Endothelial cell of umbilical vein (primary cell): Measurements from ENCODE around the gene ARNT2. TPM values are rescaled to one million over a fixed set of nuclear protein-coding genes. Genes with fewer than 3 reads are reported as not detected.

ENCODE experiments used
- BruUV-seq: library from RNA; stranded (reverse); fragments of 400-500 nt; replicated peaks from 2 replicates; lab custom pipeline; 2021; lab: Mats Ljungman, UMichigan
- CTCF ChIA-PET: fragments of 300-600, 350-600 bp; sonication (Branson Sonifier 250); formaldehyde crosslinking; loops from one replicate; lab custom pipeline; 2021; ENCODE audit warnings: antibody characterized with exemption, inconsistent platforms; lab: Charles Lee
- POLR2A ChIA-PET: fragments of 300-600, 350-600 bp; sonication (Branson Sonifier 250); formaldehyde crosslinking; loops from one replicate; lab custom pipeline; 2021; ENCODE audit warnings: antibody characterized with exemption, inconsistent platforms; lab: Charles Lee
- DNase-seq: peaks from one replicate; pipeline ENCODE4 v3.0.0-alpha.2; 2011; ENCODE audit warnings: low read depth, low spot score
- FAIRE-seq: peaks from 2 replicates; lab custom pipeline; 2011; peaks lifted over from hg19 to GRCh38; lab: Jason Lieb, UNC
- H2AFZ ChIP-seq: 2 replicates; pipeline ENCODE4 v1.6.0; 2012; ENCODE audit warnings: low read depth, low read length, control low read depth, inconsistent platforms
- H3K27ac ChIP-seq: 2 replicates; pipeline ENCODE4 v1.5.1; 2011; ENCODE audit warnings: low read depth, mild to moderate bottlenecking, control low read depth, low read length, moderate library complexity; ENCODE audit not compliant: insufficient read depth
- H3K27me3 ChIP-seq, 2 experiments: 2 replicates each; pipeline versions ENCODE4 v1.6.0 to v1.6.1; 2011; ENCODE audit warnings: low read length in 2 of 2, mixed read lengths in 1 of 2; ENCODE audit not compliant: control insufficient read depth in 2 of 2, insufficient read depth in 2 of 2
- H3K36me3 ChIP-seq, 2 experiments: 2 replicates in 1 of 2; 3 replicates in 1 of 2; pipeline ENCODE4 v1.5.1; 2011; ENCODE audit warnings: low read length in 2 of 2, mild to moderate bottlenecking in 1 of 2, moderate library complexity in 1 of 2; ENCODE audit not compliant: control insufficient read depth in 2 of 2, insufficient read depth in 2 of 2; ENCODE audit errors: extremely low read depth in 1 of 2
- H3K4me1 ChIP-seq: 3 replicates; pipeline ENCODE4 v1.5.1; 2011; ENCODE audit warnings: mild to moderate bottlenecking, low read length; ENCODE audit not compliant: control insufficient read depth, insufficient read depth; ENCODE audit errors: extremely low read depth
- H3K4me2 ChIP-seq: 2 replicates; pipeline ENCODE4 v1.6.1; 2011; ENCODE audit warnings: low read length, control low read depth, mixed read lengths; ENCODE audit not compliant: insufficient read depth
- H3K4me3 ChIP-seq, 3 experiments: fragments of 200-600 bp in 1 of 3; sonication (generic), shearing (Covaris generic) in 1 of 3; replicated peaks in 1 of 3; 2 replicates each; pipeline ENCODE4 v1.5.1; 2011 to 2016; ENCODE audit warnings: control low read depth in 3 of 3, low read length in 3 of 3, mild to moderate bottlenecking in 2 of 3, inconsistent platforms in 1 of 3, low read depth in 1 of 3, moderate library complexity in 1 of 3; ENCODE audit not compliant: insufficient read depth in 1 of 3
- H3K79me2 ChIP-seq: 2 replicates; pipeline ENCODE4 v1.6.0; 2012; ENCODE audit warnings: low read length, inconsistent platforms; ENCODE audit not compliant: control insufficient read depth, insufficient read depth
- H3K9ac ChIP-seq: replicated peaks from 2 replicates; pipeline ENCODE3; 2011; ENCODE audit warnings: low read length, control low read depth; ENCODE audit not compliant: insufficient read depth; ENCODE audit errors: extremely low read depth
- H3K9me1 ChIP-seq: replicated peaks from 3 replicates; pipeline ENCODE4 v1.6.0; 2011; ENCODE audit warnings: mild to moderate bottlenecking, low read length; ENCODE audit not compliant: control insufficient read depth, insufficient read depth; ENCODE audit errors: extremely low read depth
- H3K9me3 ChIP-seq: replicated peaks from 2 replicates; pipeline ENCODE4 v1.5.1; 2012; ENCODE audit warnings: low read length, inconsistent platforms; ENCODE audit not compliant: control insufficient read depth, insufficient read depth
- H4K20me1 ChIP-seq: replicated peaks from 2 replicates; pipeline ENCODE3; 2011; ENCODE audit warnings: mild to moderate bottlenecking, low read length; ENCODE audit not compliant: control insufficient read depth, insufficient read depth; ENCODE audit errors: extremely low read depth
- CTCF ChIP-seq, 2 donors: IDR thresholded peaks; 1 replicate in 1 of 2; 2 replicates in 1 of 2; pipeline ENCODE4 v1.5.1; 2011; ENCODE audit warnings: low read length in 2 of 2, mild to moderate bottlenecking in 2 of 2, moderate library complexity in 2 of 2, control low read depth in 1 of 2, inconsistent platforms in 1 of 2, low read depth in 1 of 2; ENCODE audit not compliant: insufficient read depth in 1 of 2; ENCODE audit errors: extremely low read depth in 1 of 2
- EZH2 ChIP-seq: IDR thresholded peaks from 2 replicates; pipeline ENCODE4 v1.6.1; 2012; ENCODE audit warnings: borderline replicate concordance, low read depth, mild to moderate bottlenecking, moderate library complexity, low read length, inconsistent platforms; ENCODE audit not compliant: severe bottlenecking
- FOS ChIP-seq: IDR thresholded peaks from 2 replicates; pipeline ENCODE4 v1.6.1; 2011; ENCODE audit warnings: mild to moderate bottlenecking, low read length, moderate library complexity, borderline replicate concordance; ENCODE audit not compliant: insufficient read depth
- GATA2 ChIP-seq: IDR thresholded peaks from 2 replicates; pipeline ENCODE4 v1.7.0; 2011; ENCODE audit warnings: low read depth, mild to moderate bottlenecking, moderate library complexity, mixed read lengths, low read length; ENCODE audit not compliant: insufficient read length, insufficient read depth
- JUN ChIP-seq: IDR thresholded peaks from 2 replicates; pipeline ENCODE4 v1.6.1; 2011; ENCODE audit warnings: borderline replicate concordance, low read depth; ENCODE audit not compliant: insufficient read length, insufficient read depth
- MAX ChIP-seq: IDR thresholded peaks from 2 replicates; pipeline ENCODE4 v1.6.1; 2011; ENCODE audit not compliant: insufficient read depth, insufficient read length
- MYC ChIP-seq: IDR thresholded peaks from one replicate; pipeline ENCODE4 v1.6.1; 2011; ENCODE audit warnings: mild to moderate bottlenecking, low read depth, low read length
- POLR2A ChIP-seq: IDR thresholded peaks from 2 replicates; pipeline ENCODE4 v1.6.1; 2012; ENCODE audit warnings: low read depth, mild to moderate bottlenecking, control low read depth, low read length
- POLR2AphosphoS5 ChIP-seq: IDR thresholded peaks from 2 replicates; pipeline ENCODE4 v1.6.1; 2012; ENCODE audit warnings: low read depth, mild to moderate bottlenecking, control low read depth, low read length, moderate library complexity; ENCODE audit not compliant: insufficient read depth
- dilution Hi-C: fragments of 300-500 bp; cut with MboI; formaldehyde crosslinking; loops from one replicate; pipeline ENCODE4 v1.15.0; 2019; ENCODE audit warnings: low sequenced_read_pairs; ENCODE audit not compliant: extremely low pct_ligation_motif_present
- intact Hi-C: fragments of 100-400 bp; cut with micrococcal nuclease; formaldehyde crosslinking; loops from one replicate; pipeline ENCODE4 v1.10.0; 2022
- polyA plus RNA-seq, 4 experiments: library from polyadenylated mRNA; depleted of rRNA in 3 of 4; stranded (reverse) in 3 of 4; unstranded in 1 of 4; fragments of >200 nt; gene quantifications; 2 replicates each; pipeline versions ENCODE4 v1.2.1 to v1.2.3, GENCODE V29; 2011 to 2012; ENCODE audit warnings: missing spikeins in 1 of 4
- total RNA-seq: library from RNA; stranded (reverse); gene quantifications from 2 replicates; pipeline ENCODE4 v1.2.3, GENCODE V29; 2021

The ARNT2 gene
- total and polyA plus RNA-seq, 2 donors (not counting 3 experiments of a cell fraction or from before 2014, with no cell fraction given): 0.03 to 0.20 TPM

GRCh38 chr15:80386151-80386550, 18.0 kb upstream of the ARNT2 start:
- H2AFZ ChIP-seq: no peak overlapping the region
- no peak overlapping the region for H3K4me3 ChIP-seq
- DNase-seq (no peak), FAIRE-seq (no peak)
- ChIA-PET POLR2A (no interaction called here), CTCF (interaction anchor here (1.1 kb wide), 1 partner anchor 19 kb away, joined by 3 read pairs; no protein-coding TSS in a partner anchor)
- no peak overlapping the region for H3K4me2 ChIP-seq
- no peaks in the 10 kb centered on the region for H3K79me2 ChIP-seq
- no peaks in the 10 kb centered on the region for H3K9me3 ChIP-seq
- no TSS peak for BruUV-seq
- no peaks in the 10 kb centered on the region for H4K20me1 ChIP-seq
- H3K36me3 ChIP-seq: no peaks in the 10 kb centered on the region
- TF ChIP-seq MAX (no peak), FOS (no peak), CTCF (IDR thresholded peaks at IDR 0.05; ENCODE audit: extremely low read depth in 1 of 2, insufficient read depth in 1 of 2, low read depth in 1 of 2, low read length in 2 of 2) (no peak), GATA2 (no peak), POLR2A (no peak), JUN (no peak), EZH2 (no peak), POLR2AphosphoS5 (no peak), MYC (no peak)
- no peaks in the 10 kb centered on the region for H3K27me3 ChIP-seq
- no peak overlapping the region for H3K27ac ChIP-seq
- H3K9me1 ChIP-seq: no peaks in the 10 kb centered on the region
- H3K9ac ChIP-seq: no peak overlapping the region
- intact Hi-C loops (no loop called here), dilution Hi-C loops (no loop called here)
- H3K4me1 ChIP-seq: no peaks in the 10 kb centered on the region
